GM12801 (cell line): ENCODE data around the gene NPTN.

ENCODE experiments used
- CTCF ChIP-seq: IDR thresholded peaks from one replicate; pipeline ENCODE4 v1.5.1; 2011; ENCODE audit warnings: control low read depth; ENCODE audit not compliant: insufficient read length; ENCODE audit errors: extremely low read depth

Gene NPTN

DNA sequence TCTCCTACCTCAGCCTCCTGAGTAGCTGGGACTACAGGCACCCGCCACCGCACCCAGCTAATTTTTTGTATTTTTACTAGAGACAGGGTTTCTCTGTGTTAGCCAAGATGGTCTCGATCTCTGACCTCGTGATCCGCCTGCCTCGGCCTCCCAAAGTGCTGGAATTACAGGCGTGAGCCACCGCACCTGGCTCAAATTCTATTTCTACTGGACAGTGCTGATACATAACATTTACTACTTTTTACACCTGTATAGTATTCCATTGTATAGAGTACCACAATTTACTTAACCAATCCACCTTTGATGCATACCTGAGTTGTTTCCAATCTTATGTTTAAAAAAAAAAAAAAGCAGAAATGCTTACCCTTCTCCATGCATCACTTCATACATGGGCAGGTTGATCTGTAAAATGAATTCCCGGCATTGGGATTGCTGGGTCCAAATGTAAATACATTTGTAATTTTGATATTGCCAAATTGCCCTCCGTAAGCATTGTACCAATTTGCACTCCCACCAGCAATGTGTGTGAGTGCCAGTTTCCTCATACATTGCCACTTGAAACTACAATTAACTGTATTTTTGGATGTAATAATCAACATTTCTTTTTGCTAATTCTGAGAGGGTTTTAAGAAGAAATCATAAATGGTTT lies 94.5 kb downstream of the NPTN start:
- no peak for TF ChIP-seq CTCF

DNA sequence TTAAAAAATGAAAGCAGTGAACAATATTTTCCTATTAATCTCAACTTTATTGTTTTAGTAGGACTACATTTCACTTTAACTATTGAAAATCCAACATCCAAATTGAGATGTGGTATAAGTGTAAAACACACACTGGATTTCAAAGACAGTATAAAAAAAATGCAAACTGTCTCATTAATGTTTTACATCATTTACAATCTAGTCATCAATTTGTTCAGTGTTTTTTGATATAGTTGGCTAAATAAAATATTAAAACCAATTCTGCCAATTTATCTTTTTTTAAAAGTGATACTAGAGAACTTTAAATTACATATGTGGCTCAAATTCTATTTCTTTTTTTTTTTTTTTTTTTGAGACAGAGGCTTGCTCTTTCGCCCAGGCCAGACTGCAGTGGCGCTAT lies 95.1 kb downstream of the NPTN start:
- TF ChIP-seq CTCF: no peak

- TF ChIP-seq CTCF: no peak
These were observed 102.5 kb downstream of the NPTN start for GRCh38 chr15:73530649-73531048.

GRCh38 chr15:73527598-73527997 lies 105.6 kb downstream of the NPTN start:
- TF ChIP-seq CTCF: no peak

DNA sequence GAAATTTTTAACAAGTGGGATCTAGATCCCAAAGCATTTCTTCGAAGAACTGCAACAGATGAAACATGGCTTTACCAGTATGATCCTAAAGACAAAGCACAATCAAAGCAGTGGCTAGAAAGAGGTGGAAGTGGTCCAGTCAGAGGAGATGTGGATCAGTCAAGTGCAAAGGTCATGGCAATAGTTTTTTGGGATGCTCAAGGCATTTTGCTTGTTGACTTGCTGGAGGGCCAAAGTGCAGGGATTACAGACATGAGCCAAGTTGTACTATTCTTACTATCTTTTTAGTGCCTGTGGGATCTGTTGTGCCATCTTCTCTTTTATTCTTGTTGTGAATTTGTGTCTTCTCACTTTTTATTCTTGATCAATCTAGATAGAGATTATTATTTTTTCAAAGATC lies 108.3 kb downstream of the NPTN start:
- no peak for TF ChIP-seq CTCF

DNA sequence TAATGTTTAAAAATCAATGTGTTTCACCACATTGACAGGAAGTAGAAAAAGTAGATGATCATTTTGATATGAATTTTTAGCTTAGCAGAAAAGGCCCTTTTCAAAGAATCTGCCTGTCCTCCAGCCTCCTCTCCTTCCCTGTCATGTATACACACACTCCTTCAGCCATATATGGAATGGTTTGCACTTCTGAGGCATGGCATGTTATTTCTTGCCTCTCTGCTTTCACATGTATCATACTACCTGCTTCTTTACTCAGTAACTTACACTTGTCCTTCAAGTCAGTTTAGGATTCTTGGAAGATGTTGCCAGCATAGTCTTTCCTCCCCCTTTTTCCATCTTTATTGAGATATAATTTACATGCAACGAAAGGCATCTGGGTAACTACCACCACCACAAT lies 111.2 kb downstream of the NPTN start:
- no peak for TF ChIP-seq CTCF

- TF ChIP-seq CTCF: no peak
These were observed 114.1 kb downstream of the NPTN start for GRCh38 chr15:73518876-73519733.
